Muscle layer of colon (tissue), 2 donors: ENCODE measurements around the gene IRF1.

Source experiments
- H3K27ac ChIP-seq: one replicate; pipeline ENCODE4 v1.7.0; 2013; ENCODE audit warnings: low read depth, mild to moderate bottlenecking, low read length, moderate library complexity
- H3K27me3 ChIP-seq, 2 donors: one replicate each; pipeline ENCODE4 v1.7.0; 2013; ENCODE audit warnings: low read length in 2 of 2, mild to moderate bottlenecking in 2 of 2; ENCODE audit not compliant: insufficient read depth in 2 of 2, control insufficient read depth in 1 of 2
- H3K36me3 ChIP-seq: one replicate; pipeline ENCODE4 v1.7.0; 2013; ENCODE audit warnings: mild to moderate bottlenecking, low read length; ENCODE audit not compliant: insufficient read depth
- H3K4me1 ChIP-seq: one replicate; pipeline ENCODE4 v1.7.0; 2013; ENCODE audit warnings: mild to moderate bottlenecking, low read length; ENCODE audit not compliant: insufficient read depth
- H3K4me3 ChIP-seq, 2 donors: one replicate each; pipeline ENCODE4 v1.7.0; 2013; ENCODE audit warnings: low read length in 2 of 2, low read depth in 1 of 2, mild to moderate bottlenecking in 1 of 2, moderate library complexity in 1 of 2
- H3K9ac ChIP-seq: one replicate; pipeline ENCODE4 v1.7.0; 2013; ENCODE audit warnings: low read length
- H3K9me3 ChIP-seq: one replicate; pipeline ENCODE4 v1.7.0; 2013; ENCODE audit warnings: mild to moderate bottlenecking, low read length
- donor health status: abdominal sarcoma.
- donor health status: Adenocarcinoma of cecum.

The IRF1 gene

DNA sequence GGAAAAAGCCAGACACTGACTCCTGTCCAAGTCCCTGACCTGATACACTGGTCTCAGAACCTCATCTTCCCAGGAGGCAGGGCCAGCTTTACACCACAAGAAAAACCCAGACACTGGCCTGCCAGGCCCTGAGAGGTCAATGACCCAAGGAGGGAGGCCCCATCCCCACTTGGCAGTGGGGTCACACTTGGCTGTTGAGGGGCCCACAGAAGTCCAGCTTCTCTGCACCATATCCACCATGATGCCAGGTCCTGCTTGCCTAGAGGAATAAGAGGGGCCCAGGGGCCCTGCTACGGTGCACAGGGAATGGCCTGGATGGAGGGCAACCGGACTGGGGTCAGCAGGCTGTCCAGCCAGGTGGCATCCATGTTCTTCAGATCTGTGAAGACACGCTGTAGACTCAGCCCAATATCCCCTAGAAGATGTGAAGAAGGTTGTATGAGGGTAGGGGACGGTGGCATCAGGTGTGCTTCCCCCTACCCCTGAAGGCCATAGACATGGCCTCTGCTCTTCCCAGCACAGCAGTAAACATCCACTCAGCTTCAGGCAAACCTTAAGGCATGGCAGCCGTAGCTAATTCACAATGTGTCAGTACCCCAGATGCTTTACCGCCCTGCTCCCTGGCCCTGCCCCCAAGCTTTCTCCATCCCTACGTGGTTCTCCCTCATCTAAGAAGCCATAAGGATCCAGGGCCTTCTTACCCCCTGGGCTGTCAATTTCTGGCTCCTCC, 6.7 kb downstream of the IRF1 start:
- Histone ChIP-seq H3K4me1 (peaks cover 42% of the 10 kb centered on the region), H3K9ac (no peak overlapping the region), H3K9me3 (no peaks in the 10 kb centered on the region), H3K27me3 (no peaks in the 10 kb centered on the region), H3K27ac (peak overlapping the region; percentile 21), H3K36me3 (peaks cover 65% of the 10 kb centered on the region), H3K4me3 (no peak overlapping the region)

DNA sequence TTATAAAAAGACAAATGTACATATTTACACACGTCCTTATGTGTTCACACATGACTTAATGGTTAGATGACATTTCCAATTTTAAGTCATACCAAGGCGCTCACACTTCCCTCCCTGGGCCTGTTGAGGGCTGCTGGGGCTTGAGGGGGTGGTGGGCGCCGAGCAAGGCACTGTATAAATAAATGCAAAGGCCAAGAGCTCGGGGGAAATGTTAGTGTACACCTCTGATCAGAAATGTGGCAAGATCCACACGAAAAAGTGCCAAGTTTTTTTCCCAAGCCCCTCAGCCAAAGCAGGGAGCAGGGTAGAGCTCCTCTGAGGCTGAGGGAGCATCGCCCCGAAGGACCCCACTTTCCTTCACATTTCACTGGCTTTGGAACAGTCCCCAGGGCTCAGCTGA, 7.5 kb downstream of the IRF1 start:
- Histone ChIP-seq H3K4me1 (peaks cover 42% of the 10 kb centered on the region), H3K36me3 (peaks cover 58% of the 10 kb centered on the region), H3K27me3 (no peaks in the 10 kb centered on the region), H3K4me3 (no peak overlapping the region), H3K27ac (no peak overlapping the region), H3K9ac (no peak overlapping the region), H3K9me3 (no peaks in the 10 kb centered on the region)

DNA sequence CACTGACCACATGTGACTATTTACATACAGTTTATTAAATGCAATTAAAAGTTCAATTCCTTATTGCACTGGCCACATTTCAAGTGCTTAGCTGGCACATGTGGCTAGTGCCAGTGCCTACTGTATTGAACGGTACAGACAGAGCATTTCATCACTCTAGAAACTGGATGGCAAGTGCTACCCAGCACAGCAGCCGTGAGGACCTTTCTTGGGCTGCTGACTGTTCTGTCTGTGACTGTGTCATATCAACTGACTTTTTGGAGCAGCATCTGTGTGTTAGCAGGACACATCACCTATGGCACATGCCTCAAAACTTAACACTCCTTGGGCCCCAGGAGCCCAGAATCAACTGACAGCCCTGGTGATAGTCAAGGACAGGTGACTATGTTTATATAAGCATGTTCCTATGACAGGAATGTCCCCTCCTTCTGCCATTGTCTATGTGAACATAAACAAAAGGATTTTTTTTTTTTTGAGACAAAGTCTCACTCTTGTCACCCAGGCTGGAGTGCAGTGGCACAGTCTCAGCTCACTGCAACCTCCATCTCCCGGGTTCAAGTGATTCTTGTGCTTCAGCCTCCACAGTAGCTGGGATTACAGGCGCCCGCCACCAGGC, 8.9 kb downstream of the IRF1 start:
- no peak overlapping the region for H3K4me3 ChIP-seq
- H3K9ac ChIP-seq = no peak overlapping the region
- no peaks in the 10 kb centered on the region for H3K9me3 ChIP-seq
- H3K4me1 ChIP-seq = peaks cover 30% of the 10 kb centered on the region
- no peak overlapping the region for H3K27ac ChIP-seq
- H3K27me3 ChIP-seq = no peaks in the 10 kb centered on the region
- peaks cover 44% of the 10 kb centered on the region for H3K36me3 ChIP-seq

DNA sequence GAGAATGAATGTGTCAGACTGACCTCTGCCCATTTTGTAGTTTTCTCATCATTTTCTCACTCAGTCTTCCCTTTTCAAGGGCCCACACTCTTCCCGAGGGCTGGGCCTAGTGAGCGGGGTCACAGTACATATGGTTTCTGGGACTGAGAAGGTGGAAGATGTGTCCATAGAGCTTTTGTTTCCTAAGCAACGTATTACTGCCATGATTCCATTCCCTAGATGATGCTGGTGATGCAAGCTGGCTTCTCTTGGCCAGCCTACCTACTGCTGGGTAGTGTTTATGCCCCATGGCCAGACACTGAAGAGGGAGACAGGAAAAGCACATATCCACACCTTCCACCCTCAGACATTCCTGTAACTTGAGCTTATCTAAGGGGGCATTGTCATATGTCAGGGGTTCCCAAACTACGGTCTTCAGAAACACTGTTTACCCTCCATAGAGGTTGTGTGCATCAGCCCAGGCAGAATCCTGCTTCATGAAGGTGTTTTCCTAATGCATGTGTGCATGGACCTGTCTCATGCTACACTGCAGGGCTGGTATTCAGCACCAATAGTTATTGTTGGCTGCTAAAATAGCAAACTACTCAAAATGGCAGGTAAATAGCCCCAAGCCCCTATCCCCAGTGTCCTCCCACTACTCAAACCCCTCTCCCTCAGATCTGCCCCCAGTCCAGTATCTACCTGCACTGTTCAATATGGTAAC, 9.5 kb downstream of the IRF1 start:
- Histone ChIP-seq H3K4me3 (no peak overlapping the region), H3K9me3 (no peaks in the 10 kb centered on the region), H3K27ac (no peak overlapping the region), H3K27me3 (no peaks in the 10 kb centered on the region), H3K9ac (no peak overlapping the region), H3K4me1 (peaks cover 27% of the 10 kb centered on the region), H3K36me3 (peaks cover 37% of the 10 kb centered on the region)

DNA sequence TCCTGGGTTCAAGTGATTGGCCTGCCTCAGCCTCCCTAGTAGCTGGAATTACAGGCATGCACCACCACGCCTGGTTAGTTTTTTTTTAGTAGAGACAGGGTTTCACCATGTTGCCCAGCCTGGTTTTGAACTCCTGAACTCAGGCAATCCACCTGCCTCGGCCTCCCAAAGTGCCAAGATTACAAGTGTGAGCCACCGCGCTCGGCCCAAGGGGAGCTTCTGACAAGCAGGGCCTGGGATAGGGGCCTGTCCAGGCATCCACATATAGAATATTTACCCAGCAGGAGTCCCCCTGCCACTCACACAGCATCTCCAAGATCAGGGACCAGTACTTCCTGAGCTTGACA, 10.1 kb downstream of the IRF1 start:
- Histone ChIP-seq H3K27me3 (no peaks in the 10 kb centered on the region), H3K9ac (no peak overlapping the region), H3K4me1 (peaks cover 27% of the 10 kb centered on the region), H3K27ac (no peak overlapping the region), H3K9me3 (no peaks in the 10 kb centered on the region), H3K4me3 (no peak overlapping the region), H3K36me3 (peaks cover 32% of the 10 kb centered on the region)

DNA sequence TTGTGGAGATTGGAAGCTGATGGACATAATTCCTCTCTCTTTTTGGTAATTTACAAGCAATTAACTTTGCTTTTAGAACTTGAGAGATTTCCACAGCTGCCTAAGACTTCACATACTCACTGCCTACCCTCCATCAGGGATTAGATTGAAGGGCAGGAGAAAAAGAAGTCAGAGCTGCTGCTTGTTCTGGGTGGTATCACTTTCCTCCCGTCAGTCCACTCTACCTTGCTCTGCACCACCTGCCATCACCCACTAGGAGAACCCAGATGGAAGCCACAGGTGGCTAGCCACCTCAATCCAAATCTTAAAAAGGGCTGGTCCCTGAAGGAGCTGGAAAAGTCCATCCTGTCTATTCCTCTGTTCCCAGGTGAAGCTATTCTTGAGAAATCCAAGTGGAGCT, 10.5 kb downstream of the IRF1 start:
- H3K4me1 ChIP-seq = peaks cover 28% of the 10 kb centered on the region
- H3K4me3 ChIP-seq = no peak overlapping the region
- peaks cover 27% of the 10 kb centered on the region for H3K36me3 ChIP-seq
- no peaks in the 10 kb centered on the region for H3K27me3 ChIP-seq
- no peaks in the 10 kb centered on the region for H3K9me3 ChIP-seq
- no peak overlapping the region for H3K27ac ChIP-seq
- no peak overlapping the region for H3K9ac ChIP-seq

DNA sequence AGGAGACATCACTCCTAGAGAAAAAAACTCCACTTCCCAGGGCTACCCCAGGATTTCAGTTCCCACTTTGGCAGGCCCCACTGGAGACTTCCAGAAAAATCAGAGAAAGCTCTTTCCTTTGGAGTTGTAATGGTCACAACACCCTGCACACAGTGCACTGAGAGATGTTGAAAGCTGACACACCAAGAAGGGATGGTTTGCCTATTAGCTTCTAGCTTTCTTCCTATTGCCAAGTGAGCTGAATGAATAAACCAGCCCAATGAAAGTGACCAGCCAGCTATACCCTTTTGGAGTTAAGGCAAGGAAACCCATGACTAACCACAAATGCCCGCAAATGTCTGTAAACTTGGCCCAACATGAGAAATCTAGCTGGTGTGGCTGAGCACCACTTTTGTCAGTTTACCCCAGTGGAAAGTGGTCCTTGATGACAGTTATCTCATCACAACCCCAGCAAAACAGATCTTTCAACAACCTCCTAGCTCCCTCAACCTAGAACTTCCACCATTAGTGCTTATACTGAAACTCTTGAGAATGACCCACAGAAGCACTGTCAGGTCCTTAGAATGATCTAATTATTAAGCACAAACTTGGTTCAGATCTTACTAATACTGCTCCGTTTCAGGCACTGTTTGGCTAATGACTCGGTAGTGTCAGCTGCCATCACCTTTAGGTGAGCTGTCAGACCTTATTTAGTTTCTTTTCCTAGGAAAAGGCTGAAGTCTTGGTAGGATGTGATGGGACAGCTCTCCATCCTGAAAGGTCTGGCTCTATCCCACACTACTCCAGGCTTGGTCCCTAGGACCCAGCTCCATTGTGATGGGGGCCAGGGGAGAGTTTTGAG, 11.2 kb downstream of the IRF1 start:
- Histone ChIP-seq H3K27me3 (no peaks in the 10 kb centered on the region), H3K9me3 (no peaks in the 10 kb centered on the region), H3K27ac (no peak overlapping the region), H3K4me1 (peaks cover 32% of the 10 kb centered on the region), H3K36me3 (peaks cover 21% of the 10 kb centered on the region), H3K4me3 (no peak overlapping the region), H3K9ac (no peak overlapping the region)

DNA sequence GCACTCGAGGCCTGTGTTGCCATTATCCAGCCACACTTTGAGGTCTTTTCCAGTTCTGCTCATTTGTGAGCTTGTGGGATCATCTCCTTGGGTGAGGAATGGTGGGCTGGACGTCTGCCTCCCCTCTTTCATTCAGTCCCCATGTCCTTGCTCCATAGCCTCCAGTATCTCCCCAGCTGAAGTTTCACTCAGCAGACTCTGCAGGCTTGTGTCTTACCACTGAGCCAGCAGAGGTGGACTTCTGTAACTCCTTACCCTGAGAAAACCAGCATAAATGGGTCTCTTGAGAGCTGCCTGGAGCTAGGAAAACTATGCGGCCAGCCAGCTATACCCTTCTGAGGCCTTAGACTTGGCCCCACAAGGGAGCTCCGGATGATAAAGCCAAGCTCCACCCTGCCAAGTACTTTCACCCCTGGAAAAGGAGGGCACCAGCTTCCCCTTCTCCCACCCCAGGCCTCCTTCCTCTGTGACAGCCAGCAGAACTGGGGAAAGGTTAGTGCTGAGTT, 12.2 kb downstream of the IRF1 start:
- H3K4me1 ChIP-seq = peaks cover 31% of the 10 kb centered on the region
- no peak overlapping the region for H3K4me3 ChIP-seq
- H3K9me3 ChIP-seq = no peaks in the 10 kb centered on the region
- no peaks in the 10 kb centered on the region for H3K27me3 ChIP-seq
- H3K9ac ChIP-seq = no peak overlapping the region
- H3K27ac ChIP-seq = no peak overlapping the region
- H3K36me3 ChIP-seq = peaks cover 12% of the 10 kb centered on the region

DNA sequence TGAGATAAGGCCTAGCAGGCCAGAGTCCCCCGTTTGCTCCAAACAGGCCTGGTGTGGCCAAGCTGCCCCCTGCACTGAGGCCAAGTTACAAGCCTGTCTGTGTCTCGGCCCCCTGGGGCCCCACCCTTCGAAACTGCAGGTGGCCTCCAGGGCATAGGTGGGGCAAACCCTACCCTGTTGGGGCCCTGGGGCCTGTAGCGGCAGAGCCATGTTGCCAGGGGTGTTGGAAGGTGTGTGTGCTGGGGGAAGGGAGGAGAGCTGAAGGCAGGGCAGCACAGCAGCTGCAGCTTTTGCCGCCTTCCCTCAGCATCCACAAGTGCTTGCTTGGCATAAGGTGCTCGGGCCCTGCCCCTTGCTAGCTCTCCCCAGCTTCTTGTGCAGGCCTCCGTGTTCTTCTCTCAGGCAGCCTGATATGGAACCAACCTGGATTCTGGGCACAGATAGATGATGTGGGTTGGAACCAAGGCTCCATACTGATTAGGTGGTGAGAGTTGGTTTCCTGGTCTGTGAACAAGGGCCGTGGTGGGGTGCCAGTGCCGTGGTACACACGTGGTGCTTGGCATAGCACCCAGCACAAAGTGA, 12.7 kb downstream of the IRF1 start:
- Histone ChIP-seq H3K9ac (no peak overlapping the region), H3K27ac (no peak overlapping the region)

DNA sequence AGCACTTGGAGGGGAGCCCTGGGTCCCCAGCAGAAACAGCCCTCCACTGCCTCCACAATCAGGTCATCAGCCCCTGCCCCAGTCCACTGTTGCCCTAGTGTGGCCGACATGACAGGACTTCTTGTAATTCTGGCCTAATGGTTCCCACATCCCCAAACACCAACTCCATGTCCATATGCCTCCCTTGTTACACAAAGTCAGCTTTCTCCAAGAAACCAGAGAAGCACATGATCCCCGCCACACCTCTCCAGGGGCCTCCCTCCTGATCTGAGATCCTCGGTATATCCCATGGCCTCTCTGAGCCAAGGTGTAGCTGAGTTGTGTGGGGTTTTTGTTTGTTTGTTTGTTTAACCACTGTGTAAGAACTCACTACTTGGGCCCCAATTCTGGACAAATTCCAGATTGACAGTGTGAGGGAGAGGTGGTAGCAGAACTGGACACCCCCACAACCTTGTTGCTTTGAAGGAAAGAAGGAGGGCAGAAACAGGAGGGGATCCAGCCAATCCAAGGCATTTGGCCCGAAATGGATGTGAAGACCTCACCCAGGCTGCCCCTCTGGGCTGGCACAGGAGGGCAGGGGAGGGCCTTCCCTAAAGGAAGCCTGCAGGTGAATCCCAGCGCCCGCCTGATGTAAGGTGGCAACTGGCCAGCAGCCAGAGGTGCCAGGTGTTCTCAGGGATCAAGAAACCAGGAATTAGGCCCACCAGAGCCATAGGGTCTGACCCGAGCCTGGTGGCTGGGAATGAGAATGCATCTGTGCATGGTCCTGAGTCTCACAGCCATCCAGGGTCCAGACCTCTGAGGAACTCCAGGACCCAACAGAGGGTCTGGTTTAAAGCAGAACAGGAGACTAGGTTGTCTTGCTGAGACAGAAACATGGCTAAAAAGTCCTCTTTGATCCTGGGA, 13.4 kb downstream of the IRF1 start:
- H3K4me1 ChIP-seq = peaks cover 31% of the 10 kb centered on the region

More for the DNA sequence above, 12.7 kb downstream of the IRF1 start:
- Histone ChIP-seq H3K9me3 (no peaks in the 10 kb centered on the region), H3K4me3 (no peak overlapping the region), H3K4me1 (peaks cover 31% of the 10 kb centered on the region), H3K27me3 (no peaks in the 10 kb centered on the region), H3K36me3 (peaks cover 8% of the 10 kb centered on the region)

More for the DNA sequence above, 13.4 kb downstream of the IRF1 start:
- H3K9ac ChIP-seq = no peak overlapping the region
- no peaks in the 10 kb centered on the region for H3K27me3 ChIP-seq
- H3K36me3 ChIP-seq = peaks cover 8% of the 10 kb centered on the region
- no peak overlapping the region for H3K4me3 ChIP-seq
- no peaks in the 10 kb centered on the region for H3K9me3 ChIP-seq
- H3K27ac ChIP-seq = no peak overlapping the region
